MM.1S (cell line): ENCODE measurements around the gene PHKG1.
"Not testable (repeated sequence)": the region's sequence is repeated elsewhere in the genome, so short reads cannot be mapped to it uniquely, and the experiment has no call there.

Experiments used
- DNase-seq: peaks from one replicate; pipeline ENCODE4 v3.0.0-alpha.2; 2015
- H2AFZ ChIP-seq: fragments of 300-600 bp; sonication (generic); 2 replicates; pipeline ENCODE4 v1.6.0; 2016; ENCODE audit warnings: antibody characterized with exemption, low read length
- H3F3A ChIP-seq: fragments of 300-600 bp; sonication (generic); 2 replicates; pipeline ENCODE4 v1.6.1; 2016; ENCODE audit warnings: mild to moderate bottlenecking, antibody characterized with exemption, low read length, moderate library complexity, mixed read lengths; ENCODE audit not compliant: insufficient read depth
- H3K27ac ChIP-seq: fragments of 300-600 bp; sonication (generic); 2 replicates; pipeline ENCODE4 v1.5.1; 2016; ENCODE audit warnings: mild to moderate bottlenecking, low read length
- H3K27me3 ChIP-seq: fragments of 300-600 bp; sonication (generic); replicated peaks from 2 replicates; pipeline ENCODE4 v1.6.0; 2016; ENCODE audit warnings: low read length; ENCODE audit not compliant: insufficient read depth
- H3K36me3 ChIP-seq: fragments of 300-600 bp; sonication (generic); replicated peaks from 2 replicates; pipeline ENCODE4 v1.6.1; 2016; ENCODE audit warnings: mild to moderate bottlenecking, low read length, mixed read lengths; ENCODE audit not compliant: insufficient read depth
- H3K4me1 ChIP-seq: fragments of 300-600 bp; sonication (generic); 2 replicates; pipeline ENCODE4 v1.6.1; 2016; ENCODE audit warnings: low read length, mixed read lengths
- H3K4me2 ChIP-seq: fragments of 300-600 bp; sonication (generic); 2 replicates; pipeline ENCODE4 v1.6.0; 2016; ENCODE audit warnings: low read depth, low read length
- H3K4me3 ChIP-seq: fragments of 300-600 bp; sonication (generic); 2 replicates; pipeline ENCODE4 v1.5.1; 2016; ENCODE audit warnings: low read length, mixed read lengths
- H3K79me2 ChIP-seq: fragments of 300-600 bp; sonication (generic); 2 replicates; pipeline ENCODE4 v1.6.1; 2016; ENCODE audit warnings: mixed run types, low read length, mixed read lengths
- H3K9ac ChIP-seq: fragments of 300-600 bp; sonication (generic); 2 replicates; pipeline ENCODE4 v1.6.1; 2016; ENCODE audit warnings: low read length, mixed read lengths
- H3K9me2 ChIP-seq: fragments of 300-600 bp; sonication (generic); replicated peaks from 2 replicates; pipeline ENCODE4 v1.6.1; 2016; ENCODE audit warnings: mild to moderate bottlenecking, low read length, mixed read lengths; ENCODE audit not compliant: insufficient read depth
- H3K9me3 ChIP-seq: fragments of 300-600 bp; sonication (generic); replicated peaks from 2 replicates; pipeline ENCODE4 v1.6.1; 2016; ENCODE audit warnings: mild to moderate bottlenecking, low read length, mixed read lengths; ENCODE audit not compliant: insufficient read depth
- H4K20me1 ChIP-seq: fragments of 300-600 bp; sonication (generic); 2 replicates; pipeline ENCODE4 v1.6.1; 2016; ENCODE audit warnings: mild to moderate bottlenecking, low read length, moderate library complexity, mixed read lengths; ENCODE audit not compliant: insufficient read depth
- CTCF ChIP-seq: fragments of 300-600 bp; sonication (generic); IDR thresholded peaks from 2 replicates; pipeline ENCODE4 v1.5.1; 2016; ENCODE audit warnings: antibody characterized with exemption, low read length, mixed read lengths
- EZH2 ChIP-seq: fragments of 300-600 bp; sonication (generic); optimal IDR thresholded peaks from 2 replicates; pipeline ENCODE3; 2017; ENCODE audit warnings: low read depth, mild to moderate bottlenecking, antibody characterized with exemption, low read length, mixed read lengths
- EZH2phosphoT487 ChIP-seq: fragments of 300-600 bp; sonication (generic); IDR thresholded peaks from 2 replicates; pipeline ENCODE4 v1.6.1; 2018; ENCODE audit warnings: antibody characterized with exemption, low read length

The PHKG1 gene

GRCh38 chr7:56031556-56031955 is 61.2 kb downstream of the PHKG1 start:
- H3K27ac ChIP-seq, H3F3A ChIP-seq, DNase-seq, H2AFZ ChIP-seq, H3K9ac ChIP-seq, H3K4me1 ChIP-seq, H4K20me1 ChIP-seq, H3K27me3 ChIP-seq, H3K79me2 ChIP-seq, H3K9me3 ChIP-seq, H3K4me3 ChIP-seq, H3K4me2 ChIP-seq, H3K9me2 ChIP-seq, H3K36me3 ChIP-seq: not testable (repeated sequence)

GRCh38 chr7:56030340-56030739 is 62.4 kb downstream of the PHKG1 start:
- DNase-seq: no peak
- Histone ChIP-seq H3K9me3 (no peaks in the 10 kb centered on the region), H3K4me3 (no peak overlapping the region), H3K36me3 (no peaks in the 10 kb centered on the region), H4K20me1 (no peaks in the 10 kb centered on the region), H3K9me2 (no peaks in the 10 kb centered on the region), H3K9ac (no peak overlapping the region), H3K79me2 (peaks cover 9% of the 10 kb centered on the region), H3K27ac (no peak overlapping the region), H2AFZ (no peak overlapping the region), H3K4me2 (no peak overlapping the region), H3F3A (peaks cover 10% of the 10 kb centered on the region), H3K27me3 (no peaks in the 10 kb centered on the region), H3K4me1 (no peaks in the 10 kb centered on the region)
- TF ChIP-seq EZH2phosphoT487 (no peak), CTCF (no peak), EZH2 (no peak)
